Mesenchymal stem cell (in vitro differentiated cells and primary cell): ENCODE data around the gene PPP2R5D.

Experiments
- DNase-seq: peaks from one replicate; pipeline ENCODE4 v3.0.0-alpha.2; 2013
- H2AFZ ChIP-seq: one replicate; pipeline ENCODE4 v1.6.1; 2013; ENCODE audit warnings: low read depth, mild to moderate bottlenecking, control low read depth, inconsistent platforms, low read length, moderate library complexity
- H2AK5ac ChIP-seq: 2 replicates; pipeline ENCODE4 v1.6.1; 2013; ENCODE audit warnings: low read length, moderate library complexity, mild to moderate bottlenecking, inconsistent platforms; ENCODE audit not compliant: severe bottlenecking
- H2BK120ac ChIP-seq: one replicate; pipeline ENCODE4 v1.6.1; 2013; ENCODE audit warnings: low read depth, mild to moderate bottlenecking, inconsistent platforms, low read length, moderate library complexity
- H2BK12ac ChIP-seq, 2 experiments: one replicate each; pipeline ENCODE4 v1.6.1; 2013; ENCODE audit warnings: inconsistent platforms in 2 of 2, low read length in 2 of 2, mild to moderate bottlenecking in 2 of 2, moderate library complexity in 2 of 2, control low read depth in 1 of 2
- H2BK15ac ChIP-seq: one replicate; pipeline ENCODE4 v1.6.1; 2013; ENCODE audit warnings: mild to moderate bottlenecking, low read depth, inconsistent platforms; ENCODE audit not compliant: poor library complexity, severe bottlenecking
- H2BK5ac ChIP-seq: 2 replicates; pipeline ENCODE4 v1.6.1; 2013; ENCODE audit warnings: low read depth, mild to moderate bottlenecking, low read length, control low read depth, inconsistent platforms; ENCODE audit not compliant: poor library complexity, severe bottlenecking
- H3K14ac ChIP-seq, 2 experiments: one replicate each; pipeline ENCODE4 v1.6.1; 2013; ENCODE audit warnings: inconsistent platforms in 2 of 2, low read length in 2 of 2, control low read depth in 1 of 2, mild to moderate bottlenecking in 1 of 2, moderate library complexity in 1 of 2
- H3K18ac ChIP-seq, 2 experiments: one replicate each; pipeline ENCODE4 v1.6.1; 2013; ENCODE audit warnings: inconsistent platforms in 2 of 2, low read length in 2 of 2, control low read depth in 1 of 2, low read depth in 1 of 2, mild to moderate bottlenecking in 1 of 2
- H3K23ac ChIP-seq, 2 experiments: one replicate each; pipeline ENCODE4 v1.6.1; 2013; ENCODE audit warnings: inconsistent platforms in 2 of 2, low read length in 2 of 2, mild to moderate bottlenecking in 2 of 2, moderate library complexity in 2 of 2, control low read depth in 1 of 2
- H3K27ac ChIP-seq: 2 replicates; pipeline ENCODE4 v1.5.1; 2013; ENCODE audit warnings: mild to moderate bottlenecking, moderate library complexity, low read length, control low read depth, inconsistent platforms; ENCODE audit not compliant: poor library complexity, severe bottlenecking
- H3K27me3 ChIP-seq, 2 experiments: 2 replicates each; pipeline versions ENCODE4 v1.6.1 to v1.7.0; 2013; ENCODE audit warnings: low read length in 2 of 2, mild to moderate bottlenecking in 2 of 2, moderate library complexity in 2 of 2, control low read depth in 1 of 2, inconsistent platforms in 1 of 2; ENCODE audit not compliant: control insufficient read depth in 1 of 2, insufficient read depth in 1 of 2
- H3K36me3 ChIP-seq, 2 experiments: 2 replicates each; pipeline versions ENCODE4 v1.6.1 to v1.7.0; 2013; ENCODE audit warnings: low read length in 2 of 2, control low read depth in 1 of 2, inconsistent platforms in 1 of 2, low read depth in 1 of 2, mild to moderate bottlenecking in 1 of 2; ENCODE audit not compliant: insufficient read depth in 2 of 2, control insufficient read depth in 1 of 2
- H3K4ac ChIP-seq, 2 experiments: one replicate each; pipeline ENCODE4 v1.6.1; 2013; ENCODE audit warnings: inconsistent platforms in 2 of 2, low read length in 2 of 2, mild to moderate bottlenecking in 2 of 2, moderate library complexity in 2 of 2, control low read depth in 1 of 2, low read depth in 1 of 2
- H3K4me1 ChIP-seq: 2 replicates; pipeline ENCODE4 v1.6.1; 2013; ENCODE audit warnings: low read depth, low read length, control low read depth; ENCODE audit not compliant: control insufficient read depth, insufficient read depth
- H3K4me2 ChIP-seq: 2 replicates; pipeline ENCODE4 v1.6.1; 2013; ENCODE audit warnings: low read length, mild to moderate bottlenecking, inconsistent platforms; ENCODE audit not compliant: poor library complexity, severe bottlenecking
- H3K4me3 ChIP-seq, 2 experiments: 2 replicates each; pipeline versions ENCODE4 v1.5.1 to v1.7.0; 2013; ENCODE audit warnings: low read length in 2 of 2, mild to moderate bottlenecking in 2 of 2, control low read depth in 1 of 2, low read depth in 1 of 2; ENCODE audit not compliant: insufficient read depth in 1 of 2
- H3K79me1 ChIP-seq: replicated peaks from 2 replicates; pipeline ENCODE4 v1.6.1; 2013; ENCODE audit warnings: mild to moderate bottlenecking, control low read depth, low read length, inconsistent platforms; ENCODE audit not compliant: poor library complexity, severe bottlenecking
- H3K9ac ChIP-seq: 2 replicates; pipeline ENCODE4 v1.7.0; 2013; ENCODE audit warnings: mild to moderate bottlenecking, low read length, moderate library complexity
- H3K9me3 ChIP-seq: 2 replicates; pipeline ENCODE4 v1.7.0; 2013; ENCODE audit warnings: mild to moderate bottlenecking, low read length; ENCODE audit not compliant: control insufficient read depth
- H4K8ac ChIP-seq: one replicate; pipeline ENCODE4 v1.6.1; 2013; ENCODE audit warnings: inconsistent platforms, mild to moderate bottlenecking, low read length, moderate library complexity
- H4K91ac ChIP-seq: one replicate; pipeline ENCODE4 v1.6.1; 2013; ENCODE audit warnings: mild to moderate bottlenecking, low read length, inconsistent platforms
- WGBS: methylation state at CpG from one replicate; pipeline ENCODE4 v1.1.7; 2013; ENCODE audit warnings: mixed read lengths; 5-methylcytosine and 5-hydroxymethylcytosine counted together

Gene PPP2R5D

GRCh38 chr6:42968126-42968701, 16.2 kb upstream of the PPP2R5D start:
- Histone ChIP-seq H3K9me3 (no peaks in the 10 kb centered on the region), H2BK15ac (no peak overlapping the region), H3K36me3 (peaks cover 51 to 58% of the 10 kb centered on the region in 2 experiments), H3K9ac (no peak overlapping the region), H3K14ac (no peak overlapping the region), H2AK5ac (no peak overlapping the region), H4K8ac (no peak overlapping the region), H2AFZ (no peak overlapping the region), H3K27ac (no peak overlapping the region), H2BK120ac (no peak overlapping the region), H3K18ac (no peak overlapping the region), H3K4ac (no peak overlapping the region), H2BK12ac (no peak overlapping the region), H4K91ac (no peak overlapping the region), H2BK5ac (no peak overlapping the region), H3K4me2 (no peak overlapping the region), H3K79me1 (peaks cover 8% of the 10 kb centered on the region), H3K4me1 (peaks cover 8% of the 10 kb centered on the region), H3K4me3 (no peak overlapping the region), H3K27me3 (no peaks in the 10 kb centered on the region), H3K23ac (no peak overlapping the region)
- no peak for DNase-seq
- 96% methylated on average over 11 of the region's 12 CpGs for WGBS

- no peak overlapping the region for H2BK120ac ChIP-seq
- no peak overlapping the region for H3K14ac ChIP-seq
- H3K27ac ChIP-seq = no peak overlapping the region
- H3K79me1 ChIP-seq = peaks cover 9% of the 10 kb centered on the region
- no peak overlapping the region for H3K9ac ChIP-seq
- no peak overlapping the region for H2BK5ac ChIP-seq
- DNase-seq = no peak
- no peak overlapping the region for H3K4me3 ChIP-seq
- 84% methylated on average over 3 of the region's 4 CpGs for WGBS
- peaks cover 49 to 59% of the 10 kb centered on the region in 2 experiments for H3K36me3 ChIP-seq
- H4K91ac ChIP-seq = no peak overlapping the region
- H2AFZ ChIP-seq = no peak overlapping the region
- H3K23ac ChIP-seq = no peak overlapping the region
- H3K18ac ChIP-seq = no peak overlapping the region
- no peak overlapping the region for H2BK12ac ChIP-seq
- H4K8ac ChIP-seq = no peak overlapping the region
- H3K4ac ChIP-seq = no peak overlapping the region
- no peaks in the 10 kb centered on the region for H3K27me3 ChIP-seq
- H3K4me2 ChIP-seq = no peak overlapping the region
- H3K9me3 ChIP-seq = no peaks in the 10 kb centered on the region
- no peak overlapping the region for H2BK15ac ChIP-seq
- no peak overlapping the region for H2AK5ac ChIP-seq
- H3K4me1 ChIP-seq = peaks cover 8% of the 10 kb centered on the region
Observed at GRCh38 chr6:42968783-42969182, 15.6 kb upstream of the PPP2R5D start.

- 98% methylated on average over 2 of the region's 2 CpGs for WGBS
- H2BK120ac ChIP-seq = no peak overlapping the region
Observed at GRCh38 chr6:42969431-42969830, 14.9 kb upstream of the PPP2R5D start.

GRCh38 chr6:42969934-42970333, 14.4 kb upstream of the PPP2R5D start:
- H4K8ac ChIP-seq = no peak overlapping the region

More at GRCh38 chr6:42969431-42969830, 14.9 kb upstream of the PPP2R5D start:
- peaks cover 44 to 56% of the 10 kb centered on the region in 2 experiments for H3K36me3 ChIP-seq
- H2AFZ ChIP-seq = no peak overlapping the region
- H3K27me3 ChIP-seq = no peaks in the 10 kb centered on the region
- H2BK5ac ChIP-seq = no peak overlapping the region
- peaks cover 12% of the 10 kb centered on the region for H3K79me1 ChIP-seq
- no peak overlapping the region for H2AK5ac ChIP-seq
- no peak overlapping the region for H4K8ac ChIP-seq
- H4K91ac ChIP-seq = no peak overlapping the region
- H3K18ac ChIP-seq = no peak overlapping the region
- H3K4ac ChIP-seq = no peak overlapping the region
- H3K9ac ChIP-seq = no peak overlapping the region
- no peak for DNase-seq
- H3K14ac ChIP-seq = no peak overlapping the region
- no peak overlapping the region for H2BK12ac ChIP-seq
- H3K4me2 ChIP-seq = no peak overlapping the region
- no peaks in the 10 kb centered on the region for H3K9me3 ChIP-seq
- H3K4me1 ChIP-seq = peaks cover 8% of the 10 kb centered on the region
- no peak overlapping the region for H3K4me3 ChIP-seq
- H3K27ac ChIP-seq = no peak overlapping the region
- no peak overlapping the region for H3K23ac ChIP-seq
- no peak overlapping the region for H2BK15ac ChIP-seq

More at GRCh38 chr6:42969934-42970333, 14.4 kb upstream of the PPP2R5D start:
- H2AFZ ChIP-seq = no peak overlapping the region
- no peak overlapping the region for H2BK5ac ChIP-seq
- H3K23ac ChIP-seq = no peak overlapping the region
- H3K14ac ChIP-seq = no peak overlapping the region
- no peak overlapping the region for H2BK12ac ChIP-seq
- H3K27me3 ChIP-seq = no peaks in the 10 kb centered on the region
- no peak overlapping the region for H2BK120ac ChIP-seq
- H3K79me1 ChIP-seq = peaks cover 12% of the 10 kb centered on the region
- H3K27ac ChIP-seq = no peak overlapping the region
- peaks cover 42 to 51% of the 10 kb centered on the region in 2 experiments for H3K36me3 ChIP-seq
- H3K9ac ChIP-seq = no peak overlapping the region
- H3K4me2 ChIP-seq = no peak overlapping the region
- H2BK15ac ChIP-seq = no peak overlapping the region
- no peak overlapping the region for H4K91ac ChIP-seq
- H3K9me3 ChIP-seq = no peaks in the 10 kb centered on the region
- peaks cover 8% of the 10 kb centered on the region for H3K4me1 ChIP-seq
- no peak overlapping the region for H3K4ac ChIP-seq
- WGBS = 88% methylated on average over 4 of the region's 4 CpGs
- no peak overlapping the region for H2AK5ac ChIP-seq
- no peak overlapping the region for H3K18ac ChIP-seq
- H3K4me3 ChIP-seq = no peak overlapping the region
- no peak for DNase-seq
